HTR-8/SVneo (cell line): ENCODE data around the gene KCNH5.
A peak's percentile ranks its signal among the peaks of the same experiment; 100 is the strongest.
"Not testable (repeated sequence)": the region's sequence is repeated elsewhere in the genome, so short reads cannot be mapped to it uniquely, and the experiment has no call there.

Experiments used
- DNase-seq: peaks from one replicate; pipeline ENCODE4 v3.0.0; 2011; ENCODE audit warnings: low spot score, mixed read lengths; ENCODE audit not compliant: insufficient read length
- FAIRE-seq: peaks from 2 replicates; lab custom pipeline; 2011; peaks lifted over from hg19 to GRCh38; lab: Jason Lieb, UNC

Gene KCNH5

GRCh38 chr14:62894736-62895135 is 150.5 kb downstream of the KCNH5 start:
- no peak for FAIRE-seq
- DNase-seq: no peak

GRCh38 chr14:62889364-62889763 is 155.9 kb downstream of the KCNH5 start:
- FAIRE-seq (no peak), DNase-seq (no peak)

DNA sequence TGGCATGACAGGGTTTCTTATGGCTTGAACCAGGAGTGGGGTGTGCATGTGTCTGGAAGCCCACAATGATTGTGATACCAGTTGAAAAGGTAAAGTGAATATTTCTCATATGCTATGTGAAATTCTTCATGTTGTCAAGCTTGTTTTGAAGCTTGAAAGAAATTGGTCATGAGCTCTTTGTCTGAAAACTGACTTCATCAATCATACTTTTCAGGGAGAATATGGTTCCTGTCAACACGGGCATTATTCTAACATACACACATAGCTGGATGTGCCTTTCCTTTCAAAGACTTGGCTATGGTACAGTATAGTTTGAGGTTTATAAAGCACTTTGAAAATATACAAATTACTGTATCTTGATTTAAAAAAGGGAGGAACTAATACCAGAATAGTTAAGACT is 158.8 kb downstream of the KCNH5 start:
- no peak for DNase-seq
- peak; percentile 80 for FAIRE-seq

DNA sequence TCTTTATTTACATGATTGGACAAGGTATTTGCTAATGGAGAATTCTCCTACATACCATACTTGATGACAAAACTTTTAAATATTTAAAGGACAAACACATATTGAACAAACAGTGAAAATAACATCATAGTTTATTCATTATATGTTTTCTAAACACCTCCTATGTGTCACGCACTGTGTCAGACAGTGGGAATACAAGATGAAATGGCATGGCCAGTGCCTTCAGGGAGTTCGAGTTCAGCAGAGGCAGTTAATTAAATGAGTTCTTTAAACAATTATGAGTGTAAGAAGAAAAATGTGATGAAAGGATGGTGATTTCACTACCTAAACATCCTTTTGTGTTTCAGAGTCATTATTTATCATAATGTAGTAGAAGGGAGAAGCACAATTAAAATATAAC is 159.8 kb downstream of the KCNH5 start:
- FAIRE-seq: peak; percentile 49
- no peak for DNase-seq

DNA sequence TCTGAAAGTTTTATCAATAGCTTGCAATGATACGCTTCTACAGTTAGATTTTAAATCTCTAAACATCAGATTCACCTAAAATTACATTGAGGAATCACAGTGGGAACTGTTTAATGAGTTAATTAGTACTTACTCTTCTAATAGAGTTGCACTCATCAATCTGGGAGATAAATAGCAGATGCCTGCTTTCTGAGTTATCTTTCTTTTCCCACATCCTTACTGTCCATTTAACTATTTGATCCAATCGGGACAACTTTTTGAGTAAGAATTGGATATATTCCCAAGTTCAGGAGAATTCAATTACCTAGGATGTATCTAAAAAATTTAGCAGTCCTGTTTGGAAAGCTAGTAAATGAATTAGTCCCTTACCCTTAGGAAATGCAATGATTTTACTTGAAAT is 162.3 kb downstream of the KCNH5 start:
- FAIRE-seq (peak; percentile 76), DNase-seq (no peak)

GRCh38 chr14:62866376-62866775 is 178.9 kb downstream of the KCNH5 start:
- FAIRE-seq (no peak), DNase-seq (no peak)

DNA sequence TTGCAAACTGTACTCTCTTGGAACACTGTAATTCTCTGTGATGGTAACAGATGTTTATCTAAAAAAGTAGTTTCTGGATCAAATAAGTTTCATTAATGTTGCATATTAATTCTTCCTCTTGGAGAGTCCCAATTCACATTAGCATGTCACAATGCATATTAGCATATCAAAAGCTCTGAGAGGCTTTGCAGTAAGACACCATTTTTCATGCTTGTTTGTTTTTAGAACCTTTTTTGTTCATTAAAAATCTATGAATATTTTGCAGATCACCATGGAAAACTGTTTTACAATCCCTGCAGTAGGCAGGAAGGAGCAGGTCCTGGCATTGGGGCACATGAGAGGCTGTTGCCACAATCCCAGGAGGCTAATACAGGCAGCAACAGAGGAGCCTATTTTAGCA is 180.7 kb downstream of the KCNH5 start:
- DNase-seq: no peak
- FAIRE-seq: no peak

GRCh38 chr14:62858011-62858410 is 187.2 kb downstream of the KCNH5 start:
- not testable (repeated sequence) for DNase-seq
- FAIRE-seq: peak; percentile 90

DNA sequence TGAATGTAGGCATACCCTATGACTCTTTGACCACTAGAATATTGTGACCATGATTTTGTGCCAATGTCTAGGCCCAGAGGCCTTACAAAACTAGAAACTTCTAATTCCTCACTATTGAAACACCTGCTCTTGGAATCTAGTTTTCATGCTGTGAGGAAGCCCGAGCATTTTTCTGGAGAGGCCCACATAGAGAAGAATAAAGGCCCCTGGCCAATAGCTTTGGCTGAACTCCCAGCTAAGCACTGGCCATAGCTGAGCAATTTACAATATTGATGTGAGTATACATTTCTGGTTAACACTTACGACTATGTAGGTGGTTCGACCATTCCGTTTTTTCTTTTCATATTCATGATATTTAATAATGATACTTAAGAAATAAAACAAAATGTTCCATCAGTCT is 190.3 kb downstream of the KCNH5 start:
- FAIRE-seq: peak; percentile 69
- no peak for DNase-seq

GRCh38 chr14:62847168-62847567 is 198.1 kb downstream of the KCNH5 start:
- DNase-seq: no peak
- no peak for FAIRE-seq

DNA sequence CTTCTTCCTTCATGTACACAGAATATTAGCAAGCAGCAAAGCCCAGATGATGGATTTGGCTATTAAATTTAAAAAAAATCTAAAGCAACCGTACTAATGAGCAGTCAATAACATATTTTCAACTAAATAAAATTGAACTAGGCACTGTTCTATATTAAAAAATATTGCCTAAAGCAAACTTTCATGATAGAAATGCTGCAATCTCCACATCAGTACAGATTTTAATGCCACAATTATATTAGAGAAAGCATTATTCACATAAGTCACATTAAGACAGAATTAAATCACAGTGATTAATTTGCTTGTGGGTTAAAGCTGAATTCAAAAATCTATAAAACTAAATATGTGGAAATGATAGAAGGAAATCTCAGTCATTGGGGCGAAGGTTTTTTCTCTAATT is 200.7 kb downstream of the KCNH5 start:
- DNase-seq (no peak), FAIRE-seq (no peak)

DNA sequence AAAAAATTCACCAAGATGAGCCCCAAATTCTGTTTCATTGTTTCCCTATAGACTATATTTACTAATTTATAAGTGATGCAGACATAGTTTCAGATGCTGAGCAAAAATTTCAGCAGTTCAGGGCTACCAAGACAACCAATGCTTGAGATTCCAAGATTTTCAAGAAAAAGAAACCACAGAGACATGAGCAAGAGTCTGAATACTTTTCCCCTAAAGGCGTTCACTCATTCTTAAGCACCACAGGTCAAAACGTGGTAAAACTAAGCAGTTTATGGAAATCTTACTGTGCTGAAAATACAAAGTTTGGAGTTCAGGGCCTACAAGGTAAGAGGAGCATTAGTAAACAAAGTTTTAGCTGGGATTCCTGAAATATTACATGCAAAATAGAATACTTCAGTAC is 221.2 kb downstream of the KCNH5 start:
- DNase-seq: no peak
- peak; percentile 16 for FAIRE-seq

DNA sequence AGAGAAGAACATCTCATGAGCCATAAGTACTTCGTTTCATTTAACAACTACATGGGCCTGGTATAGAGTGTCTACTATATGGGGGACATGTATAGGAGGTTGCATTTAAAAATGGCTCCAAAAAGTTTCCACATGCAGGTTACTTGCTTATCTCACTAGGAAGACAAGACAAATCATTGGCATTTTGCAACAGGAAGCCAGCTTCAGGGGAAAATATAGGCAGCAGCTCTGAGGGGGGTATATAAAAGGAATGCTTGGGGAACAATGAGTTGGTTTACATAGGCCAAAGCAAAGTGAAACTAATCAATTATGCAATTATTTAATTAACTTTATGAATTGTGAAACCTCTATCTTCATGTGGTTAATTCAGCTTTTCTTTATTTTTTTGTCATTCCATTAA is 225.3 kb downstream of the KCNH5 start:
- peak; percentile 94 for FAIRE-seq
- no peak for DNase-seq

- DNase-seq (no peak), FAIRE-seq (peak; percentile 94)
Measured at GRCh38 chr14:62807636-62808035, 237.6 kb downstream of the KCNH5 start.

GRCh38 chr14:62800577-62800976 is 244.7 kb downstream of the KCNH5 start:
- FAIRE-seq (peak; percentile 91), DNase-seq (no peak)

DNA sequence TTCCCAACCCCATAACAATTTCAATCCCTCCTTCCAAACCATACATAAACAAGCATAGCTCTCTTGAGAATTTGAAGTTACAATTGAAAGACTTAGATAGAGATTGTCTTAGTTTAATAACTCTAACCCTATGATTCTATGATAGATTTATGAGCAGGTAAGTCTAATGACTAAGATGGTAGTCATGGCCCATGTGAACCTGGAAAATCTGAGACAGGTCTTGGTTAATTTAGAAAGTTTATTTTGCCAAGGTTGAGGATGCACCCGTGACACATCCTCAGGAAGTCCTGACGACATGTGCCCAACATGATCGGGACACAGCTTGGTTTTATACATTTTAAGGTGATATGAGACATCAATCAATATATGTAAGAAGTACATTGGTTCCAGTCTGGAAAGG is 248.8 kb downstream of the KCNH5 start:
- DNase-seq: no peak
- FAIRE-seq: peak; percentile 95

DNA sequence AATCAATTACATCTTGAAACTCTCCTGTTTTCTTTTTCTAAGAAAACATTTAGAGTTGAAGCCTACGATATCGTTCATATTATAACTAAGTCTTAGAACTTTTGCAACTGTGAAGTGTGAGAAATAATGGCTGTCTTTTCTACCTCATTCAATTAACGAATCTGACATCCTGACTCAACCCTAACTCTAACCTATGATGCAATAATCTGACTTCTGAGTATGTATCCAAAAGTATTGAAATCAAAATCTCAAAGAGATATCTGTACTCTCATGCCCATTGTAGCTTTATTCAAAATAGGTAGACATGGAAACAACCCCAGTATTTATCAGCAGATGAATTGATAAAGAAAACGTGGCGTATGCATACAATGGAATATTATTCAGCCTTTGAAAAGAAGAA is 252.7 kb downstream of the KCNH5 start:
- DNase-seq: no peak
- peak; percentile 90 for FAIRE-seq

- not testable (repeated sequence) for FAIRE-seq, DNase-seq
Measured at GRCh38 chr14:62781328-62781727, 263.9 kb downstream of the KCNH5 start.

GRCh38 chr14:62778852-62779251 is 266.4 kb downstream of the KCNH5 start:
- no peak for FAIRE-seq

DNA sequence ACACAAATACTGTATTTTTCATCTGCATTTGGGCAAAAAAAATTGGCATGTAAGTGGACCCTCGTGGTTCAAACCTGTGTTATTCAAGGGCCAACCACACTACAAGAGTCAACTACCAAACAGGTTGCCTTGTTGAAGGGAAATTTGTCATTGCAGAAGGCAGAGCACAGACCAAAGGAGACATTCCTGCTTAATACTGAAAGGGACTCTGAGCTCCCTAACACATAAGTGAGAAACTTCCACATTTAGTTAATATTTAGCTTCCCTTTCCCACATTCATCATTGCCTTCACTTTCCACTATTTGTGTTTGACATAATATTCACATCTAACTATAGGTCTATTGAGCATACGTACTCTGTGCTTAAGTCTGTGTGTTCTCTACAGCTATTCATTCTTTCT is 266.9 kb downstream of the KCNH5 start:
- no peak for DNase-seq
- peak; percentile 95 for FAIRE-seq

More at GRCh38 chr14:62778852-62779251, 266.4 kb downstream of the KCNH5 start:
- peak; percentile 55 for DNase-seq

DNA sequence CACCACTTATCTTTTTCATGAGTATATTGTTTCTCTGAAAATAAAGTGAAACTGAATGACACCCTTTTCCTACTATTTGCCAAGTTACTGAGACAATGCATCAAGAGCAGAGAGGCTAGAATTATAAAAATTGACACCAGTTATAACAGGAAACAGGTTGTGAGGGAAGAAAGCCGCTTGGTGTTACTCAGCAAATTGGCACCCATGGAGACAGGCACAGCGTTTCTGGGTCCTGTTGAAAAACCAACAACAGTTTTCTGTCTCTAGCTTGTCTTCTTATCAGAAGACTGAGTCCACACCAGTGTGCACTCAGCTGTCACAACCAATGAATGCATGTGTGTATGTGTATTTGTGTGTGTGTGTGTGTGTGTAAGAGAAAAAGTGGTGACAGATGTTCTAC is 267.7 kb downstream of the KCNH5 start:
- DNase-seq (no peak), FAIRE-seq (no peak)

DNA sequence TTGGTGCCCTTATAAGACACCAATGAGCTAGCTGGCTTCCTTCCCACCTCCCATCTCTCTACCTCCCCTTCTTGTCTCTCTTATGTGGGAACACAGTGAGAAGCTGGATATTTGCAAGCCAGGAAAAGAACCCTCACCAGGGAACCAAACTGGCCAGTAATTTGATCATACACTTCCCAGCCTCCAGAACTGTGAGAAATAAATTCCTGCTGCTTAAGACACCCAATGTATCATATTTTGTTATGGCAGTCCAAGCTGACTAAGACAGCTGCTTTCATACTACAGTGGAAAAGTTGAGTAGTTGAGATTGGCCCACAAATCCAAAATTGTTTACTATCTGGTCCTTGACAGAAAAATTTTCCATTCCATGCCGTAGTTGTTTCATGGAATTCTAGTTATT is 269.0 kb downstream of the KCNH5 start:
- peak; percentile 97 for FAIRE-seq
- DNase-seq: no peak

GRCh38 chr14:62768753-62769152 is 276.5 kb downstream of the KCNH5 start:
- peak; percentile 16 for FAIRE-seq
- DNase-seq: no peak
